ENCODE measurements around the gene SLAMF7. TPM values are rescaled to one million over a fixed set of nuclear protein-coding genes. Genes with fewer than 3 reads are reported as not detected.

The SLAMF7 gene
- total and polyA plus RNA-seq, 2 experiments from 2014 or later, result 0.11 TPM; not detected in 1

GRCh38 chr1:160758521-160758920, 19.5 kb downstream of the SLAMF7 start (continued):
- TF ChIP-seq ZNF462 (CRISPR knock-in tag; IDR thresholded peaks at IDR 0.05) (no peak), EZH2phosphoT487 (IDR thresholded peaks at IDR 0.05; ENCODE audit: unreplicated experiment) (no peak), REST (IDR thresholded peaks at IDR 0.05; ENCODE audit: unreplicated experiment) (no peak), CTCF (conservative IDR thresholded peaks at IDR 0.05; ENCODE audit: low read depth in 2 of 2) (no peak)
